Sigmoid colon (tissue), 4 donors: Measurements from ENCODE around the gene UGT1A1.

Source experiments
- CTCF ChIP-seq, 4 experiments: fragments of 450-650 bp in 3 of 4; fragments of 200-600 bp in 1 of 4; IDR thresholded peaks; one replicate each; pipeline ENCODE4 v1.5.1; 2016 to 2019; ENCODE audit warnings: antibody characterized with exemption in 4 of 4, mild to moderate bottlenecking in 3 of 4, moderate library complexity in 2 of 4
- EP300 ChIP-seq, 4 donors: sonication (generic); formaldehyde crosslinking; IDR thresholded peaks; one replicate each; pipeline ENCODE4 v1.6.1; 2017; ENCODE audit warnings: antibody characterized with exemption in 4 of 4
- POLR2A ChIP-seq, 2 donors: fragments of 450-650 bp; IDR thresholded peaks; one replicate each; pipeline ENCODE4 v1.6.1; 2016; ENCODE audit warnings: antibody characterized with exemption in 2 of 2, mild to moderate bottlenecking in 2 of 2, moderate library complexity in 2 of 2
- POLR2AphosphoS5 ChIP-seq, 4 donors: sonication (generic); formaldehyde crosslinking; IDR thresholded peaks; one replicate each; pipeline ENCODE4 v1.6.1; 2017; ENCODE audit warnings: antibody characterized with exemption in 4 of 4

- TF ChIP-seq CTCF (IDR thresholded peaks at IDR 0.05) = no peak
- no peak for TF ChIP-seq POLR2AphosphoS5 (IDR thresholded peaks at IDR 0.05)
- TF ChIP-seq POLR2A (IDR thresholded peaks at IDR 0.05) = no peak
- no peak for TF ChIP-seq EP300 (IDR thresholded peaks at IDR 0.05)
These were observed 55.8 kb downstream of the UGT1A1 start for GRCh38 chr2:233815861-233816260.
